Spleen (tissue), 7 donors: ENCODE data around the gene RAD51D.

Experiments
- CTCF ChIP-seq, 11 experiments: fragments of 200-600 bp in 7 of 11; fragments of 450-650 bp in 4 of 11; sonication (generic) in 4 of 11; IDR thresholded peaks in 8 of 11; conservative IDR thresholded peaks in 3 of 11; 1 replicate in 7 of 11; 2 replicates in 4 of 11; pipeline versions ENCODE4 v1.4.0 to v1.8.0; 2016 to 2021; ENCODE audit warnings: antibody characterized with exemption in 11 of 11, inconsistent platforms in 4 of 11, mild to moderate bottlenecking in 1 of 11
- POLR2A ChIP-seq, 3 donors: fragments of 450-650 bp; IDR thresholded peaks; one replicate each; pipeline ENCODE4 v1.5.1; 2017; ENCODE audit warnings: antibody characterized with exemption in 3 of 3, mild to moderate bottlenecking in 1 of 3
- POLR2AphosphoS5 ChIP-seq, 3 donors: sonication (generic); formaldehyde crosslinking; IDR thresholded peaks; one replicate each; pipeline ENCODE4 v1.5.1; 2017; ENCODE audit warnings: antibody characterized with exemption in 3 of 3
- donor health status: DM: no; HTN: no; CAD: no; lungs with moderate emphysema.
- donor health status: DM: no; HTN: no; CAD: no.
- donor health status: DM: no; HTN: no; CAD: no.

DNA sequence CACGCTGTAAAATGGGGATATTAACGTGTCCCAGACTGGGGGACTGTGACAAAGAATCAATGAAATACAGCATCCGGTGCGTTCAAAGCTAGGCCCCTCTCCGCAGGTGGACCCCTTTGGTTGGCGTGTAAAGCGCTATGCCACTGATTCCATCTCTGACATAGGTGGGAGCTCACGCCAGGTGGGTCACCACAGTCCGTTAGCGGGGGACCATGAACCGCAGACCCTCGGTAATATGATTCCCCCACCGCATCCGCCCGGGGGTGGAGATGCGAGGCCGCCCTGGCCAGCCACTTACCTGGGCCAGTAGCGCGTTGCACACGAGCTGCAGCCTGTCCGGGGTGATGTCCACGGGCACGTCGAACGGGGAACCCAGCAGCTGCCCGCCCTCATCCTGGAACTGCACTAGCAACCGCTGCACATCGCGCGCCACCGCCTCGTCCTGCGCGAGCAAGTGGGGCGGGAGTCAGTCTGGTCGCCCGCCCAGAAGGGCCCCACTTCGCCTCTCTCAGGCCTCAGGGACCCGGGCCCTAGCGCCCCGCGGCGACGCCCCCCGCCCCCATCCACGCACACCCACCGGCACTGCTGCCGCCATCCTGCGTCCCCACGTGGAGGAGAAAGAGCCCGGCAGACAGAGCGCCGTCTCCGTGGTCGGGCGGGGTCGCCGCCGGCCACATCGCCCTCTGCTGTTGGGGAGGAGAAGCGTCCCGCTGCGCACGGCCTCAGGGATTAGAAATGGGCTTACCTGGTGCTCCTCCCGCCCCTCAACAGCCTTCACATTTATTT is 22.2 kb upstream of the RAD51D start, which contains the start of gene NLE1:
- TF ChIP-seq POLR2AphosphoS5 (IDR thresholded peaks at IDR 0.05) (peak; percentile 80 to 90 (median 82)), CTCF (IDR thresholded peaks at IDR 0.05 in 8 of 11, conservative IDR thresholded peaks at IDR 0.05 in 3 of 11) (peak; percentile 77 to 97 (median 94)), POLR2A (IDR thresholded peaks at IDR 0.05) (no peak)
